Prostate gland (tissue), 2 donors: ENCODE results near the gene ARSG.

Experiments used
- CTCF ChIP-seq, 4 experiments: fragments of 200-600 bp in 2 of 4; fragments of 450-650 bp in 2 of 4; sonication (generic) in 2 of 4; IDR thresholded peaks; 1 replicate in 3 of 4; 2 replicates in 1 of 4; pipeline ENCODE4 v1.5.1; 2016 to 2019; ENCODE audit warnings: antibody characterized with exemption in 4 of 4, mild to moderate bottlenecking in 2 of 4, moderate library complexity in 2 of 4
- POLR2A ChIP-seq: fragments of 450-650 bp; IDR thresholded peaks from one replicate; pipeline ENCODE4 v1.6.1; 2016; ENCODE audit warnings: antibody characterized with exemption, mild to moderate bottlenecking
- POLR2AphosphoS5 ChIP-seq: sonication (generic); formaldehyde crosslinking; IDR thresholded peaks from one replicate; pipeline ENCODE4 v1.6.1; 2017; ENCODE audit warnings: antibody characterized with exemption

DNA sequence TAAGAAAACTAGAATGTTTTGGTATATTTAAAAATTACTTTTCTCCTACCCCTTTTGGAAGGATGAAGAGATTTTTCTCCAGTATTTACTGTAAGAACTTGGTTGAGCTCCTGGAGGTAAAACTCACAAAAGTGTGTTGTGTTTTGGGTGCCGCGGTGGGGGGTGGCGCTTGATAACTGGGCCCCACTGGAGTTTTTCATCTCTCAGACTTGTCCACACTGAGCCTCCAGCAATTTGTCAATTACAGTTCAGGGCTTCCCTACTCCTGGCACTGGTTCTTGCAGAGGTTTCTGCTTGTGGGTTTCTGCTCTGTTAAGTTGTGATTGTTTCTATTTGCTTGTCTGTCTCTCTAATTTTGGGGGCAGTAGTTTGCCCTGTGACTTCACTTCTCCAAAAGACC is 126.0 kb downstream of the ARSG start:
- TF ChIP-seq POLR2A (no peak), CTCF (IDR thresholded peaks at IDR 0.05) (no peak), POLR2AphosphoS5 (no peak)
